ENCODE measurements around the gene FAM76B. TPM values are rescaled to one million over a fixed set of nuclear protein-coding genes. Genes with fewer than 3 reads are reported as not detected.

The FAM76B gene
- total and polyA plus RNA-seq, 3 experiments from 2014 or later, result 14.7 to 35.8 (median 33.9) TPM

- Histone ChIP-seq H3K4me1 (ENCODE audit: insufficient read depth, low read length) (no peaks in the 10 kb centered on the region), H3K36me3 (ENCODE audit: insufficient read depth, low read length) (peaks cover 5% of the 10 kb centered on the region), H3K9me3 (ENCODE audit: low read length) (no peaks in the 10 kb centered on the region), H3K27ac (ENCODE audit: low read depth, low read length) (no peak overlapping the region), H3K4me3 (ENCODE audit: low read length) (no peak overlapping the region), H3K27me3 (ENCODE audit: insufficient read depth, low read length, poor library complexity, severe bottlenecking) (no peaks in the 10 kb centered on the region)
- no peak for DNase-seq
- ChIA-PET CTCF (interaction anchor here (0.6 to 1.3 kb wide), 2 partner anchors 8 to 10 kb away, joined by 3 to 4 read pairs; partner anchors contain the start of genes CEP57 and FAM76B), POLR2A (interaction anchor here (0.6 kb wide), 1 partner anchor 26 kb away, joined by 3 read pairs; no protein-coding TSS in a partner anchor)
- H3K36me3 Mint-ChIP-seq, result peaks cover 0 to 45% (median 27%) of the 10 kb centered on the region in 3 donors
- H3K9me3 Mint-ChIP-seq, result no peaks in the 10 kb centered on the region
- no peak overlapping the region for H3K4me3 Mint-ChIP-seq
- peaks cover 14 to 49% (median 40%) of the 10 kb centered on the region in 3 donors for H3K4me1 Mint-ChIP-seq
- peak overlapping the region in 3 of 8 donors; percentile 20 to 56 (median 36) for H3K27ac Mint-ChIP-seq
- no peaks in the 10 kb centered on the region for H3K27me3 Mint-ChIP-seq
These were observed 10.0 kb upstream of the FAM76B start for GRCh38 chr11:95799546-95799945.

- Histone ChIP-seq H3K27ac (ENCODE audit: low read depth, low read length) (no peak overlapping the region), H3K4me3 (ENCODE audit: low read length) (no peak overlapping the region), H3K4me1 (ENCODE audit: insufficient read depth, low read length) (peaks cover 16% of the 10 kb centered on the region), H3K36me3 (ENCODE audit: insufficient read depth, low read length) (peaks cover 5% of the 10 kb centered on the region), H3K9me3 (ENCODE audit: low read length) (no peaks in the 10 kb centered on the region), H3K27me3 (ENCODE audit: insufficient read depth, low read length, poor library complexity, severe bottlenecking) (no peaks in the 10 kb centered on the region)
- ChIA-PET POLR2A (no interaction called here), CTCF (no interaction called here)
- Mint-ChIP-seq H3K4me1 (peaks cover 39 to 69% (median 67%) of the 10 kb centered on the region in 3 donors), H3K27ac (no peak overlapping the region), H3K36me3 (peaks cover 0 to 32% (median 18%) of the 10 kb centered on the region in 3 donors), H3K4me3 (no peak overlapping the region), H3K27me3 (no peaks in the 10 kb centered on the region), H3K9me3 (no peaks in the 10 kb centered on the region)
- DNase-seq, result no peak
These were observed 6.9 kb upstream of the FAM76B start for GRCh38 chr11:95796501-95796900.

- H3K4me3 ChIP-seq (ENCODE audit: low read length), result no peak overlapping the region
- POLR2A ChIA-PET, result no interaction called here
- DNase-seq, result no peak
- H3K36me3 Mint-ChIP-seq, result peaks cover 0 to 31% (median 18%) of the 10 kb centered on the region in 3 donors
- H3K36me3 ChIP-seq (ENCODE audit: insufficient read depth, low read length), result peaks cover 5% of the 10 kb centered on the region
- H3K9me3 ChIP-seq (ENCODE audit: low read length), result no peaks in the 10 kb centered on the region
- H3K27me3 Mint-ChIP-seq, result no peaks in the 10 kb centered on the region
- H3K27ac Mint-ChIP-seq, result peak overlapping the region in 2 of 8 donors; percentile 50 to 61
- peaks cover 20% of the 10 kb centered on the region for H3K4me1 ChIP-seq (ENCODE audit: insufficient read depth, low read length)
- no peak overlapping the region for H3K4me3 Mint-ChIP-seq
- CTCF ChIA-PET, result no interaction called here
- no peaks in the 10 kb centered on the region for H3K27me3 ChIP-seq (ENCODE audit: insufficient read depth, low read length, poor library complexity, severe bottlenecking)
- H3K9me3 Mint-ChIP-seq, result no peaks in the 10 kb centered on the region
- H3K4me1 Mint-ChIP-seq, result peaks cover 42 to 76% (median 72%) of the 10 kb centered on the region in 3 donors
- H3K27ac ChIP-seq (ENCODE audit: low read depth, low read length), result no peak overlapping the region
These were observed 6.2 kb upstream of the FAM76B start for GRCh38 chr11:95795627-95796295.

DNA sequence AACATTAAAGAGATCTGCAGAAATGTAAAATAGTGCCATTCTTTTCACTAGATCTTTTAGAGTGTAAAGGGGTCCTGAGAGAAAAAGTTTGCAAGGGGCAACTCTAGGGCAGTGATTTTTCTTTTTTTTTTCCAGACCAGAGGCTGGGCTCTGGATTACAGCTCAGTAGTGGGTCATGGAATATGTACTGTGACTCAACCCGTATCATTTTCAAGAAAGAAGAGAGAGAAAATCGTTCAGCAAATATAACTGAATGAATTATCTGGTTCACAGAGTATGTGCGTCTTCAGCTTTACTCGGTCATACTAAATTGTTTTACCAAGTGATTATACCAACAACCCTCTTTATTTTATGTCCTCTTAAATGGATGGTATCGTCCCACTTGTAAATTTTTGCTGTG, 4.5 kb upstream of the FAM76B start:
- peak overlapping the region in 4 of 8 donors; percentile 2 to 38 (median 34) for H3K27ac Mint-ChIP-seq
- peak overlapping the region in 1 of 7 donors; percentile 54 for H3K4me3 Mint-ChIP-seq
- no peak overlapping the region for H3K4me3 ChIP-seq (ENCODE audit: low read length)
- CTCF ChIA-PET, result interaction anchor here (0.8 kb wide), 1 partner anchor 42 kb away, joined by 3 read pairs; no protein-coding TSS in a partner anchor
- POLR2A ChIA-PET, result no interaction called here
- H3K27me3 ChIP-seq (ENCODE audit: insufficient read depth, low read length, poor library complexity, severe bottlenecking), result no peaks in the 10 kb centered on the region
- no peak for DNase-seq
- peaks cover 20% of the 10 kb centered on the region for H3K4me1 ChIP-seq (ENCODE audit: insufficient read depth, low read length)
- H3K9me3 Mint-ChIP-seq, result no peaks in the 10 kb centered on the region
- H3K27me3 Mint-ChIP-seq, result peaks cover 0 to 7% of the 10 kb centered on the region in 2 donors
- peaks cover 37 to 72% (median 65%) of the 10 kb centered on the region in 3 donors for H3K4me1 Mint-ChIP-seq
- no peaks in the 10 kb centered on the region for H3K36me3 ChIP-seq (ENCODE audit: insufficient read depth, low read length)
- peaks cover 0 to 29% (median 5%) of the 10 kb centered on the region in 3 donors for H3K36me3 Mint-ChIP-seq
- H3K9me3 ChIP-seq (ENCODE audit: low read length), result no peaks in the 10 kb centered on the region
- H3K27ac ChIP-seq (ENCODE audit: low read depth, low read length), result no peak overlapping the region

DNA sequence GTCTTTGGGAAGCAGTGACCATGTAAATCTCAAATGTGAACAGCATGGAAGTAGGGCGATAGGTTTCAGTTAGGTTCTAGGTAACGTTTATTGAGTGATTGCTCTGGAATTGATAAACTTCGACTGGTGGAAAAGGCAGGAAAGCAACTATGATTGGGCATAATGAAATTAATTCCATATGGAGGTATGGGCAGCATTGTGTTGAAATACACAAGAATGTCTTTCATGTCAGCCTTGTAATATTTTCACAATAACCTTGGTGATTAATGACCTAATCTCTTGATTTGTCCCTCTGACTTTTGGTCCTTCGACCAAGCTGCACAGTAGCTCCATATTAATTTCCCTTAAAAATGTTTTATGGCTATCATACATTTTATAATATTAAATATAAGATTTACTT, 3.5 kb upstream of the FAM76B start:
- H3K4me1 Mint-ChIP-seq, result peaks cover 44 to 73% (median 64%) of the 10 kb centered on the region in 3 donors
- POLR2A ChIA-PET, result no interaction called here

GRCh38 chr11:95792700-95793099, 3.1 kb upstream of the FAM76B start:
- H3K9me3 ChIP-seq (ENCODE audit: low read length), result no peaks in the 10 kb centered on the region
- H3K27ac ChIP-seq (ENCODE audit: low read depth, low read length), result peak overlapping the region; percentile 1
- Mint-ChIP-seq H3K9me3 (no peaks in the 10 kb centered on the region), H3K27me3 (peaks cover 0 to 7% of the 10 kb centered on the region in 2 donors), H3K36me3 (peaks cover 0 to 36% (median 2%) of the 10 kb centered on the region in 3 donors), H3K27ac (peak overlapping the region in 2 of 8 donors; percentile 32), H3K4me1 (peaks cover 48 to 74% (median 68%) of the 10 kb centered on the region in 3 donors), H3K4me3 (peak overlapping the region in 4 of 7 donors; percentile 4 to 40 (median 12))
- H3K27me3 ChIP-seq (ENCODE audit: insufficient read depth, low read length, poor library complexity, severe bottlenecking), result no peaks in the 10 kb centered on the region
- no peak for DNase-seq
- ChIA-PET POLR2A (no interaction called here), CTCF (interaction anchor here (1.5 to 7.0 kb wide), 2 partner anchors 38 to 639 kb away, joined by 3 to 33 read pairs; no protein-coding TSS in a partner anchor)
- no peak overlapping the region for H3K4me3 ChIP-seq (ENCODE audit: low read length)
- H3K36me3 ChIP-seq (ENCODE audit: insufficient read depth, low read length), result peaks cover 3% of the 10 kb centered on the region
- peaks cover 32% of the 10 kb centered on the region for H3K4me1 ChIP-seq (ENCODE audit: insufficient read depth, low read length)

More for the DNA sequence above, 3.5 kb upstream of the FAM76B start:
- Histone ChIP-seq H3K27ac (ENCODE audit: low read depth, low read length) (no peak overlapping the region), H3K9me3 (ENCODE audit: low read length) (no peaks in the 10 kb centered on the region), H3K36me3 (ENCODE audit: insufficient read depth, low read length) (no peaks in the 10 kb centered on the region), H3K27me3 (ENCODE audit: insufficient read depth, low read length, poor library complexity, severe bottlenecking) (no peaks in the 10 kb centered on the region), H3K4me1 (ENCODE audit: insufficient read depth, low read length) (peaks cover 28% of the 10 kb centered on the region), H3K4me3 (ENCODE audit: low read length) (no peak overlapping the region)
- CTCF ChIA-PET, result interaction anchor here (1.5 to 7.0 kb wide), 2 partner anchors 37 to 640 kb away, joined by 3 to 33 read pairs; no protein-coding TSS in a partner anchor
- Mint-ChIP-seq H3K4me3 (peak overlapping the region in 3 of 7 donors; percentile 4 to 40 (median 38)), H3K27ac (peak overlapping the region in 2 of 8 donors; percentile 27 to 32), H3K36me3 (peaks cover 0 to 32% (median 2%) of the 10 kb centered on the region in 3 donors), H3K27me3 (peaks cover 0 to 7% of the 10 kb centered on the region in 2 donors), H3K9me3 (no peaks in the 10 kb centered on the region)
- DNase-seq, result no peak

DNA sequence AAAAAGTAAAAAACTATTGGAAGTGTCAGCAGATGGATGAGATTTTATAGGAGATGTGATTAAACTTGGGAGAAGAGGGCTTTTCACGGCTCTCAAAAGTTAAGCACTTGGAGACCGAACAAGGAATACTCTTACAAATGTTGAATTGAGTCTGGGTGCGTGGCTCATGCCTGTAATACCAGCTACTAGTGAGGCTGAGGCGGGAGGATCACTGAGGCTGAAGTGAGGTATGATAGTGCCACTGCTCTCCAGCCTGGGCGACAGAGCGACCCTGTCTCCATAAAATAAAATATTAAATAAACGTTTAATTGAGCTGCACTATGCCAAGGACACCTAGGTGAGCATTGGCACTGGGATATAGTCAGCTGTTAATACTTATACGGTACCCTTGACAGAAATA, 2.6 kb upstream of the FAM76B start:
- H3K36me3 Mint-ChIP-seq, result peaks cover 0 to 39% (median 2%) of the 10 kb centered on the region in 3 donors
- Histone ChIP-seq H3K27ac (ENCODE audit: low read depth, low read length) (peak overlapping the region; percentile 100), H3K27me3 (ENCODE audit: insufficient read depth, low read length, poor library complexity, severe bottlenecking) (no peaks in the 10 kb centered on the region), H3K4me1 (ENCODE audit: insufficient read depth, low read length) (peaks cover 33% of the 10 kb centered on the region), H3K36me3 (ENCODE audit: insufficient read depth, low read length) (peaks cover 3% of the 10 kb centered on the region), H3K4me3 (ENCODE audit: low read length) (peak overlapping the region; percentile 97), H3K9me3 (ENCODE audit: low read length) (no peaks in the 10 kb centered on the region)
- H3K4me1 Mint-ChIP-seq, result peaks cover 48 to 74% (median 72%) of the 10 kb centered on the region in 3 donors
- POLR2A ChIA-PET, result no interaction called here
- CTCF ChIA-PET, result interaction anchor here (1.0 to 7.0 kb wide), 5 partner anchors 8 to 639 kb away, joined by 3 to 33 read pairs (median 3); no protein-coding TSS in a partner anchor
- H3K27me3 Mint-ChIP-seq, result peaks cover 0 to 7% of the 10 kb centered on the region in 2 donors
- peak overlapping the region; percentile 98 to 100 (median 99) for H3K4me3 Mint-ChIP-seq
- H3K9me3 Mint-ChIP-seq, result no peaks in the 10 kb centered on the region
- H3K27ac Mint-ChIP-seq, result peak overlapping the region in 5 of 8 donors; percentile 6 to 100 (median 100)
- DNase-seq, result no peak

DNA sequence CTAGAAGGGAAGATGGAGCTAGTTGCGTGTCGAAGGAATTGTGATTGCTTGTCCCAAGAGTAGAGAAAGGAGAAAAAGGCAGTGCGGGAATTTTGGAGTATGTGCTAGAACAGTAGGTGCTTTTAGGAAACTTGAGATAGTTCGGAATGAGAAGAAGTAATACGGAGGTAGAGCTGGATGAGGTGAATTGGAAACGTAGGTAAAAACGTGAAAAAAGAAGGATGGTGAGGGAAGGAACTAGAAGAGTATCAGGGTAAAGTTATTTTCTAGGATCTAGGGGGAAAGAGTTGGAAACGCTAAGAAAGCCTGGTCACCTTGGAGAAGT, 2.1 kb upstream of the FAM76B start:
- peak overlapping the region; percentile 98 to 100 (median 99) for H3K4me3 Mint-ChIP-seq
- peaks cover 3% of the 10 kb centered on the region for H3K36me3 ChIP-seq (ENCODE audit: insufficient read depth, low read length)
- peak overlapping the region; percentile 100 for H3K27ac ChIP-seq (ENCODE audit: low read depth, low read length)
- no peaks in the 10 kb centered on the region for H3K27me3 ChIP-seq (ENCODE audit: insufficient read depth, low read length, poor library complexity, severe bottlenecking)
- H3K4me1 ChIP-seq (ENCODE audit: insufficient read depth, low read length), result peaks cover 33% of the 10 kb centered on the region
- ChIA-PET POLR2A (interaction anchor here (0.6 to 3.6 kb wide), 3 partner anchors 178 to 724 kb away, joined by 3 to 50 read pairs (median 19); partner anchors contain the start of genes CCDC82, JRKL and SRSF8), CTCF (interaction anchor here (1.0 to 7.0 kb wide), 6 partner anchors 8 to 638 kb away, joined by 3 to 33 read pairs (median 3); no protein-coding TSS in a partner anchor)
- H3K4me3 ChIP-seq (ENCODE audit: low read length), result peak overlapping the region; percentile 97
- H3K27me3 Mint-ChIP-seq, result peaks cover 0 to 7% of the 10 kb centered on the region in 2 donors
- peak overlapping the region; percentile 63 to 100 (median 100) for H3K27ac Mint-ChIP-seq
- peaks cover 48 to 76% (median 69%) of the 10 kb centered on the region in 3 donors for H3K4me1 Mint-ChIP-seq
- H3K9me3 ChIP-seq (ENCODE audit: low read length), result no peaks in the 10 kb centered on the region
- peaks cover 0 to 44% (median 2%) of the 10 kb centered on the region in 3 donors for H3K36me3 Mint-ChIP-seq
- H3K9me3 Mint-ChIP-seq, result no peaks in the 10 kb centered on the region
- no peak for DNase-seq
